GM12878 (cell line): ENCODE measurements around the gene WRAP73. TPM values are rescaled to one million over a fixed set of nuclear protein-coding genes. Genes with fewer than 3 reads are reported as not detected.

Source experiments
- ATAC-seq: fragments of 200-7000 bp; cut with Tn5 transposase; 3 replicates; pipeline ENCODE4 v1.9.1; 2020; ENCODE audit warnings: mild to moderate bottlenecking, moderate library complexity
- BruUV-seq: library from RNA; stranded (reverse); fragments of 400-500 nt; replicated peaks from 2 replicates; lab custom pipeline; 2021; lab: Mats Ljungman, UMichigan
- CTCF ChIA-PET: fragments of 300-600 bp; sonication (Branson Sonifier 250); formaldehyde crosslinking; extraction: SDS; loops from one replicate; lab custom pipeline; 2021; ENCODE audit warnings: inconsistent platforms; lab: Yijun Ruan, JAX
- POLR2A ChIA-PET: fragments of 350-600 bp; formaldehyde crosslinking; extraction: SDS; loops from one replicate; lab custom pipeline; 2021; ENCODE audit warnings: inconsistent platforms; lab: Charles Lee
- RAD21 ChIA-PET: fragments of 300-600 bp; sonication (Branson Sonifier 250); formaldehyde crosslinking; loops from one replicate; lab custom pipeline; 2023; ENCODE audit warnings: antibody characterized with exemption; ENCODE audit not compliant: unreplicated experiment; lab: Charles Lee
- SMC1A ChIA-PET: fragments of 300-600 bp; sonication (Branson Sonifier 250); formaldehyde crosslinking; loops from one replicate; lab custom pipeline; 2023; ENCODE audit not compliant: unreplicated experiment, uncharacterized antibody; lab: Charles Lee
- DNase-seq: peaks from one replicate; pipeline ENCODE4 v3.0.0-alpha.2; 2011; ENCODE audit warnings: low read depth, low spot score
- FAIRE-seq: peaks from 3 replicates; lab custom pipeline; 2011; peaks lifted over from hg19 to GRCh38; lab: Jason Lieb, UNC
- H2AFZ ChIP-seq: 2 replicates; pipeline ENCODE4 v1.6.0; 2011; ENCODE audit warnings: low read depth, low read length, control low read depth; ENCODE audit not compliant: control insufficient read depth
- H3K27ac ChIP-seq: 2 replicates; pipeline ENCODE4 v1.5.1; 2011; ENCODE audit warnings: control low read depth; ENCODE audit not compliant: control insufficient read depth, insufficient read depth
- H3K27me3 ChIP-seq, 2 experiments: replicated peaks in 1 of 2; 2 replicates each; pipeline versions ENCODE4 v1.6.0 to v1.6.1; 2011; ENCODE audit warnings: low read length in 1 of 2; ENCODE audit not compliant: control insufficient read depth in 2 of 2, insufficient read depth in 2 of 2
- H3K36me3 ChIP-seq, 2 experiments: 2 replicates each; pipeline ENCODE4 v1.5.1; 2011; ENCODE audit warnings: low read length in 1 of 2; ENCODE audit not compliant: control insufficient read depth in 2 of 2, insufficient read depth in 2 of 2
- H3K4me1 ChIP-seq: 2 replicates; pipeline ENCODE4 v1.6.1; 2011; ENCODE audit warnings: mild to moderate bottlenecking, low read length, moderate library complexity, mixed read lengths; ENCODE audit not compliant: control insufficient read depth, insufficient read depth
- H3K4me2 ChIP-seq: 2 replicates; pipeline ENCODE4 v1.6.0; 2011; ENCODE audit warnings: control low read depth; ENCODE audit not compliant: control insufficient read depth, insufficient read depth
- H3K4me3 ChIP-seq: fragments of 200-600 bp; sonication (generic); 2 replicates; pipeline ENCODE4 v1.5.1; 2016
- H3K79me2 ChIP-seq: 2 replicates; pipeline ENCODE4 v1.6.0; 2011; ENCODE audit warnings: low read length; ENCODE audit not compliant: control insufficient read depth, insufficient read depth
- H3K9ac ChIP-seq: 2 replicates; pipeline ENCODE4 v1.8.0; 2011; ENCODE audit warnings: low read length, control low read depth, mixed read lengths; ENCODE audit not compliant: control insufficient read depth, insufficient read depth
- H3K9me3 ChIP-seq: replicated peaks from 3 replicates; pipeline ENCODE4 v1.5.1; 2011; ENCODE audit warnings: mild to moderate bottlenecking, low read length; ENCODE audit not compliant: control insufficient read depth, insufficient read depth
- H4K20me1 ChIP-seq: 2 replicates; pipeline ENCODE4 v1.6.0; 2011; ENCODE audit not compliant: control insufficient read depth, insufficient read depth
- E2F8 ChIP-seq: fragments of 450-650 bp; IDR thresholded peaks from 2 replicates; pipeline ENCODE4 v1.6.1; 2018; ENCODE audit warnings: mild to moderate bottlenecking, low read depth, moderate library complexity; ENCODE audit not compliant: partially characterized antibody
- HDGF ChIP-seq: fragments of 450-650 bp; IDR thresholded peaks from 2 replicates; pipeline ENCODE4 v1.6.1; 2016; ENCODE audit warnings: antibody characterized with exemption
- IKZF1 ChIP-seq: fragments of 450-650 bp; conservative IDR thresholded peaks from 2 replicates; pipeline ENCODE4 v1.6.1; 2017; ENCODE audit warnings: antibody characterized with exemption, mild to moderate bottlenecking
- IKZF2 ChIP-seq, 2 experiments: fragments of 450-650 bp; IDR thresholded peaks; 2 replicates each; pipeline ENCODE4 v1.6.1; 2017; ENCODE audit warnings: mild to moderate bottlenecking in 2 of 2, moderate library complexity in 2 of 2
- KLF5 ChIP-seq: fragments of 450-650 bp; IDR thresholded peaks from 2 replicates; pipeline ENCODE4 v1.6.1; 2014; ENCODE audit warnings: mild to moderate bottlenecking; ENCODE audit not compliant: partially characterized antibody
- NR2C1 ChIP-seq: fragments of 450-650 bp; IDR thresholded peaks from 2 replicates; pipeline ENCODE4 v1.6.1; 2017; ENCODE audit warnings: antibody characterized with exemption, mild to moderate bottlenecking, moderate library complexity
- RB1 ChIP-seq: fragments of 450-650 bp; formaldehyde crosslinking; IDR thresholded peaks from 2 replicates; pipeline ENCODE4 v1.6.1; 2017; ENCODE audit warnings: mild to moderate bottlenecking, borderline replicate concordance
- SMC3 ChIP-seq: IDR thresholded peaks from 2 replicates; pipeline ENCODE4 v1.6.1; 2011; ENCODE audit warnings: low read length, improper control_type of control experiment, borderline replicate concordance
- SP1 ChIP-seq: IDR thresholded peaks from one replicate; pipeline ENCODE4 v1.6.1; 2011; ENCODE audit warnings: low read depth, low read length
- STAT3 ChIP-seq: IDR thresholded peaks from 2 replicates; pipeline ENCODE4 v1.6.1; 2011; ENCODE audit warnings: low read depth, low read length, improper control_type of control experiment
- TCF12 ChIP-seq: IDR thresholded peaks from 2 replicates; pipeline ENCODE4 v1.6.1; 2011; ENCODE audit warnings: low read depth, mild to moderate bottlenecking, low read length
- YBX1 ChIP-seq: fragments of 450-650 bp; IDR thresholded peaks from 2 replicates; pipeline ENCODE4 v1.6.1; 2016; ENCODE audit warnings: antibody characterized with exemption
- ZSCAN29 ChIP-seq: fragments of 450-650 bp; IDR thresholded peaks from 2 replicates; pipeline ENCODE4 v1.6.1; 2017; ENCODE audit warnings: mild to moderate bottlenecking, moderate library complexity
- WGBS: methylation state at CpG from one replicate; pipeline ENCODE4 v1.1.6; 2016; ENCODE audit warnings: low lambda C conversion rate; ENCODE audit not compliant: insufficient replicate concordance, insufficient coverage; ENCODE audit errors: missing lambda C conversion rate; 5-methylcytosine and 5-hydroxymethylcytosine counted together
- in situ Hi-C: fragments of 300-500 bp; cut with MboI; formaldehyde crosslinking; loops from 9 replicates; pipeline ENCODE4 v1.14.3; 2018; ENCODE audit warnings: mixed read lengths
- intact Hi-C: fragments of 100-400 bp; cut with micrococcal nuclease; formaldehyde crosslinking; loops from one replicate; pipeline ENCODE4 v1.14.2; 2022; ENCODE audit not compliant: unreplicated experiment
- polyA plus RNA-seq, 11 experiments: library from polyadenylated mRNA; depleted of rRNA in 4 of 11; unstranded in 6 of 11; stranded (reverse) in 5 of 11; fragments of >200 nt; fragmentation: Nextera tagmentation in 4 of 11; fragmentation: Illumina TruSeq in 1 of 11; extraction: Ambion mirVana in 4 of 11; extraction: Trizol in 1 of 11; gene quantifications; 1 replicate in 1 of 11; 2 replicates in 10 of 11; pipeline versions ENCODE4 v1.2.1 to v1.2.3, GENCODE V29; 2011 to 2016; ENCODE audit warnings: inconsistent platforms in 2 of 11, missing spikeins in 2 of 11, low read depth in 1 of 11
- total RNA-seq, 4 experiments: library from RNA; depleted of rRNA in 3 of 4; stranded (reverse); fragments of >200 nt in 3 of 4; fragmentation: Illumina TruSeq in 1 of 4; extraction: Trizol in 1 of 4; gene quantifications; 2 replicates each; pipeline versions ENCODE4 v1.2.1 to v1.2.3, GENCODE V29; 2013 to 2021
- TF ChIP-seq, protein P1 (sequence below): IDR thresholded peaks from 2 replicates; pipeline ENCODE4 v1.6.1; 2012; ENCODE audit warnings: low read depth, low read length, improper control_type of control experiment
- TF ChIP-seq, protein P2 (sequence below): fragments of 450-650 bp; IDR thresholded peaks from 2 replicates; pipeline ENCODE4 v1.6.1; 2017; ENCODE audit warnings: mild to moderate bottlenecking, low read depth, inconsistent platforms; ENCODE audit not compliant: poor library complexity, severe bottlenecking

Gene WRAP73
- total and polyA plus RNA-seq, 10 of the 15 experiments (the other 5 are each of a cell fraction or from before 2014, with no cell fraction given), result 3.2 to 65.8 (median 48.0) TPM

GRCh38 chr1:3599816-3600215 lies 50.1 kb downstream of the WRAP73 start:
- WGBS, result 19% methylated on average over 15 of the region's 15 CpGs
- Histone ChIP-seq H3K4me1 (0 out of 2 replicates have a peak, but pooled peaks cover 4% of the 10 kb centered on the region), H3K27me3 (no peaks in the 10 kb centered on the region; a peak in 1 of 4 replicates), H2AFZ (no peak overlapping the region), H3K4me2 (no peak overlapping the region), H3K9me3 (no peaks in the 10 kb centered on the region), H3K4me3 (no peak overlapping the region), H3K9ac (no peak overlapping the region), H3K36me3 (no peaks in the 10 kb centered on the region), H3K27ac (no peak overlapping the region), H4K20me1 (no peaks in the 10 kb centered on the region), H3K79me2 (no peaks in the 10 kb centered on the region)
- ATAC-seq (no peak), DNase-seq (no peak), FAIRE-seq (no peak)
- RAD21 ChIA-PET, result no interaction called here
- intact Hi-C loops, result no loop called here
- CTCF ChIA-PET, result interaction anchor here (1.0 kb wide), 1 partner anchor 15 kb away, joined by 3 read pairs; no protein-coding TSS in a partner anchor
- in situ Hi-C loops, result no loop called here
- POLR2A ChIA-PET, result no interaction called here
- no TSS peak for BruUV-seq
- SMC1A ChIA-PET, result no interaction called here
- TF ChIP-seq, protein P1, sequence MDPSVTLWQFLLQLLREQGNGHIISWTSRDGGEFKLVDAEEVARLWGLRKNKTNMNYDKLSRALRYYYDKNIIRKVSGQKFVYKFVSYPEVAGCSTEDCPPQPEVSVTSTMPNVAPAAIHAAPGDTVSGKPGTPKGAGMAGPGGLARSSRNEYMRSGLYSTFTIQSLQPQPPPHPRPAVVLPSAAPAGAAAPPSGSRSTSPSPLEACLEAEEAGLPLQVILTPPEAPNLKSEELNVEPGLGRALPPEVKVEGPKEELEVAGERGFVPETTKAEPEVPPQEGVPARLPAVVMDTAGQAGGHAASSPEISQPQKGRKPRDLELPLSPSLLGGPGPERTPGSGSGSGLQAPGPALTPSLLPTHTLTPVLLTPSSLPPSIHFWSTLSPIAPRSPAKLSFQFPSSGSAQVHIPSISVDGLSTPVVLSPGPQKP, result no peak
- TF ChIP-seq SP1, result no peak
- TF ChIP-seq ZSCAN29, result no peak
- no peak for TF ChIP-seq IKZF1
- no peak for TF ChIP-seq SMC3
- TF ChIP-seq KLF5, result no peak
- TF ChIP-seq E2F8, result no peak
- TF ChIP-seq IKZF2 (IDR thresholded peaks at IDR 0.05), result no peak
- TF ChIP-seq, protein P2, sequence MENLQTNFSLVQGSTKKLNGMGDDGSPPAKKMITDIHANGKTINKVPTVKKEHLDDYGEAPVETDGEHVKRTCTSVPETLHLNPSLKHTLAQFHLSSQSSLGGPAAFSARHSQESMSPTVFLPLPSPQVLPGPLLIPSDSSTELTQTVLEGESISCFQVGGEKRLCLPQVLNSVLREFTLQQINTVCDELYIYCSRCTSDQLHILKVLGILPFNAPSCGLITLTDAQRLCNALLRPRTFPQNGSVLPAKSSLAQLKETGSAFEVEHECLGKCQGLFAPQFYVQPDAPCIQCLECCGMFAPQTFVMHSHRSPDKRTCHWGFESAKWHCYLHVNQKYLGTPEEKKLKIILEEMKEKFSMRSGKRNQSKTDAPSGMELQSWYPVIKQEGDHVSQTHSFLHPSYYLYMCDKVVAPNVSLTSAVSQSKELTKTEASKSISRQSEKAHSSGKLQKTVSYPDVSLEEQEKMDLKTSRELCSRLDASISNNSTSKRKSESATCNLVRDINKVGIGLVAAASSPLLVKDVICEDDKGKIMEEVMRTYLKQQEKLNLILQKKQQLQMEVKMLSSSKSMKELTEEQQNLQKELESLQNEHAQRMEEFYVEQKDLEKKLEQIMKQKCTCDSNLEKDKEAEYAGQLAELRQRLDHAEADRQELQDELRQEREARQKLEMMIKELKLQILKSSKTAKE, result no peak
- TF ChIP-seq NR2C1, result no peak
- TF ChIP-seq YBX1, result no peak
- TF ChIP-seq STAT3, result no peak
- no peak for TF ChIP-seq RB1
- no peak for TF ChIP-seq TCF12
- no peak for TF ChIP-seq HDGF
